HG03469 (cell line): Measurements from ENCODE around the gene FRRS1L.

Experiments
- ATAC-seq: cut with Tn5 transposase; IDR thresholded peaks from one replicate; pipeline ENCODE4 v1.9.1; 2021; ENCODE audit warnings: mild to moderate bottlenecking, moderate library complexity, moderate number of reproducible peaks; ENCODE audit not compliant: unreplicated experiment

FRRS1L gene, protein sequence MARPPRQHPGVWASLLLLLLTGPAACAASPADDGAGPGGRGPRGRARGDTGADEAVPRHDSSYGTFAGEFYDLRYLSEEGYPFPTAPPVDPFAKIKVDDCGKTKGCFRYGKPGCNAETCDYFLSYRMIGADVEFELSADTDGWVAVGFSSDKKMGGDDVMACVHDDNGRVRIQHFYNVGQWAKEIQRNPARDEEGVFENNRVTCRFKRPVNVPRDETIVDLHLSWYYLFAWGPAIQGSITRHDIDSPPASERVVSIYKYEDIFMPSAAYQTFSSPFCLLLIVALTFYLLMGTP

DNA sequence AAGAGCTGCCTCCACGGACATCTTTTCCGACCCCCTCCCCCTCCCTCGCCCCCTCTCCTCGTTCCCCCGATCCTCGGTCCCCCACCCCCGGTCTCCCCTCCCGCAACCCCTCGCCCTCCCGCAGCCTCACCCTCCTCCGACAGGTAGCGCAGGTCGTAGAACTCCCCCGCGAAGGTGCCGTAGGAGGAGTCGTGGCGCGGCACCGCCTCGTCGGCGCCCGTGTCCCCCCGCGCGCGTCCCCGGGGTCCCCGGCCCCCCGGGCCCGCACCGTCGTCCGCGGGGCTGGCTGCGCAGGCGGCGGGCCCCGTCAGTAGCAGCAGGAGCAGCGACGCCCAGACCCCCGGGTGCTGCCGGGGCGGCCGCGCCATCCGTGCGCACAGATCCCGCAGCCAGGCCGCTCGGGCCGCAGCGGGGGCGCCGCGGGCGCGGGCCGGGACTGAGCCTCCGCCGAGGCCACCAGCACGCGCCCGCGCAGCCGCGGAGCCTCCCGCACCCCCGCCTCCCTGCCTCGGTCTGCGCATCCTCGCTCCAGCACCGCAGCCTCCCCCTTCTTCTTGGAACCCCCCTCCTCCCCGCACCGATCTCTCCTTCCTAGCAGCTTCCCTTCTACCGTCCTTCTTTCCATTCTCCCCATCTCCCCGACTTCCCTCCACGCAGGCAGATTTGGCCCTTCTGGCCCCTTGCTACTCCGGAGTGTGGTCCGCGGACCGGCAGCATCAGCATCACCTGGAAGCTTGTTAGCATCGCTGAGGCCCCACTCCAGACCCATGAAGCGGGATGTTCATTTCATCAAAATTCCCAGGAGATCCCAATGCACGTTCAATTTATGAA is at the start of gene FRRS1L:
Gene FRRS1L, minus strand, starts transcription at position 479 of the 831 bp plus-strand sequence. Its CDS starts 111 bp downstream, at position 368.
- ATAC-seq, result no peak

- no peak for ATAC-seq
Observed at GRCh38 chr9:109214414-109214813, 47.4 kb upstream of the FRRS1L start.

GRCh38 chr9:109213285-109214121 is 46.5 kb upstream of the FRRS1L start:
- ATAC-seq, result no peak

DNA sequence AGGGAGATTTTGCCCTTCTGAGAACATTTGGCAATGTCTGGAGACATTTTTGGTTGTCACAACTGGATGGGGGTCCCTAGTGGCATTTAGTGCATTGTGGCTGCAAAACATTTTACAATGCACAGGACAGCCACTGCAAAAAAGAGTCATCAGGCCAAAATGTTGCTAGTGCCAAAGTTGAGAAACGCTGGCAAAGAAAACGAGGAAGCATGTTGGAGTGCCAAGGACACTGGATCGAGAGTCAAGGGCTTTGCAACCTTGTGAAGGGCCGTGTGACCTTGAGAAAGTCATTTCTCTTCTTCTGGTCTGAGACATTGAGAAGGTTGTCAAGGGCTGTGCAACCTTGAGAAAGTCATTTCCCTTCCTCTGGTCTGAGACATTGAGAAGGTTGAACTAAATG is 45.7 kb upstream of the FRRS1L start:
- ATAC-seq, result no peak

DNA sequence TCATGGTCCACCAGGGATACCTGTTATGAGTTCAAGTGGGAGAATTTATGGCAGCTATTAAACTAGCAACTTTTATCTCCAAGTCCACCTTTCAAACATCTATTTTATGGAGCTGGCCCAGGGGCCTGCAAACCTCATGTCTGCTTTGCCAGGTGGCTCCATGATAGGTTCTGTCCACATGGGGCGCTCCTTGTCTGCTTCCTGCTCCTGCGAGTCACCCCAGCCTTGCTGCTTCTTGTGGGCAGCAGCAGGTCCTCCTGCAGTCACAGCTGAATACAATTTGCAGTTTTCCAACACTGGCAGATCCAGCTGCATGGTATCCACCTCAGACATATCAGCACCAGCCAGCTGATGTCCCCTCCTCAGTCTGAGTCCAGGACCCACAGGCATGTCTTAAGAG is 39.6 kb upstream of the FRRS1L start:
- no peak for ATAC-seq

DNA sequence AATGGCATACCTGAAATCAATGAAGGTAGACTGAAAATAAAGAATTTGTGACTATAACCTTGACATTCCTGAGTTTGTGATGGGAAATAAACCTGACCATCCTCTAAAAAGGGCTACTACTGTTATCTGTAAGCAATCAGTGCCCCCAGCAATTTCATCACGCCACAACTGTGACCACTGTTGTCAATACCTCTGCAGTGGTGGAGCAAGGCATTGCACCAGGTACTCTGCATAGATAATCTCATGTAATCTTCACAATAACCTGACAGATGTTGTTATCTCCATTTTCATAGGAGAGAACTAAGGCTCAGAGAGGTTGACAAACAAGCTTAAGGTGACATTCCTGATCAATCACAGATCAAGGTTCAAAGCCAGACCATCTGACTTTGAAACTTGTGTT is 38.5 kb upstream of the FRRS1L start:
- no peak for ATAC-seq

DNA sequence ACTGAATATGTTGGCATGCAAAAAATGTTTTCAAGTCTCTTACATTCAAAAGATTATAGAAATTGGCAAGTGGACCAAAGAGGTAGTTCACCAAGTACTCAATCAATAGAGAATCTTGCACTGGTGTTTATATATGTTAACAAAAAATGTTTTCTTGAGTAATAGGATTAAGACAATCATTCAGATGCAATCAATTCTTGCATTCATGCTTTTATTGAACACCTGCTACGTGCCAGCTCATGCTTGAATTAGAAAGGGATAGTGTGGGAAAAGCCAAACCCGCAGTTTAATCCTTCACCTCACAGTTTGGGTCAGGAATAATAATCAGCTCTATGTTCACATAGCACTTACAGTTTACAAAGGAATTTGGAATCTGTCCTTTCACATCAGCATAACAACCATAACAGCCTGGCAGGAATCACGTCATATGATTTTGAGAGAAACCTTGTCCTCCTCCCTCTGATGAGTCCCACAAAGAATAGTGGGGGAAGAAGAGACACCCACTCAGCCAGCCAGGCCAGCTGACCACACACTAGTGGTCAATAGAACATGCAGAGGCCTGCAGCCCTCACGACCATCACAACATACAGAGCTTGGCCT is 36.8 kb upstream of the FRRS1L start:
- ATAC-seq, result no peak

GRCh38 chr9:109199676-109200075 is 32.6 kb upstream of the FRRS1L start:
- no peak for ATAC-seq

DNA sequence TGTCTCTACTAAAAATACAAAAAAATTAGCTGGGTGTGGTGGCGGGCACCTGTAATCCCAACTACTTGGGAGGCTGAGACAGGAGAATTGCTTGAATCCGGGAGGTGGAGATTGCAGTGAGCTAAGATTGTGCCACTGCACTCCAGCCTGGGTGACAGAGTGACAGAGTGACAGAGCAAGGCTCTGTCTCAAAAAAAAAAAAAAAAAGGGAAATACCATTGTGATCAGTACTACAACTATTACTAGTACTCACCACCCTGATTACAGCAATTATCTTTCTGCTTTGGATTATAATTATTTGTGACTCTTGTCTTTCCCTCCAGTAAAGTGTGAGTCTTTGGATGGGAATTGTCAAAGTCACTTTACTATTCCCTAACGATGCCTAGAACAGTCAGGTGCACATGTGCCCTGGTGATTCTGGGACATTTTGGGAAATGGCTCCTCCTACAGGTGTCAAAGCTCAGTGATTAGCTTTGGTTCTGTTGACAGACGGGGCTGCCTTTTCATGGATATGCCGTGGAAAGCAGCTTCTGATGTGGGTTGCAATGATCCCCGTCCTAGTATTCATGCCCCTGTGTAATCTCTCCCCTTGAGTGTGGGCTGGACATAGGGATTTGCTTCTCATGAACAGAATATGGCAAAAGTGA is 31.8 kb upstream of the FRRS1L start:
- ATAC-seq, result no peak

DNA sequence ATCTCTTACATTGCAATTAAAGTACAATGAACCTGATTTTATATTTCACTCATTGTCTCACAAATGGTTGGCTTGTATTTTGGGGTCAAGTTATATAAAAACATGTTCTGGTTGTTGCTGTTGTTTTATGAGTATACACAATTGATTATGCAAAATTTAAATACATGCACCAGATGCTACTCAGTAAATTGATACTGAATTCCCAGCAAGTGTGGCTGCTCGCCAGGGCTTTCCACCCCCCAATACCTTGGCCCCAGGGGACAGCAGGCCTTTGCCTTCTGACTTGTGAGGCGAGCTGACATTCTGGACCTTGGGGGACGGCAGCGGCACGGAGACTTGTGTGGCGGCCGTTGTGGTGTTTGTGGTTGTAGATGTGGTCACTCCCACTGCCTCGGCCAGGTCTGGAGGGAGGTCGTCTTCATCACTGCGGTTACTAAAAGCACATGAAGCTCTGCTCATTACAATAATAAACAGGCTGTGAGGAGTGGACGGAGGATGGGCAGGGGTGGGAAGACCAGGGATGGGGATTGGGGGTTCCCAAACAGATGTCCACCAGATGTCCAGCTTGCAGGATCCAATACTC is 27.0 kb upstream of the FRRS1L start:
- no peak for ATAC-seq

DNA sequence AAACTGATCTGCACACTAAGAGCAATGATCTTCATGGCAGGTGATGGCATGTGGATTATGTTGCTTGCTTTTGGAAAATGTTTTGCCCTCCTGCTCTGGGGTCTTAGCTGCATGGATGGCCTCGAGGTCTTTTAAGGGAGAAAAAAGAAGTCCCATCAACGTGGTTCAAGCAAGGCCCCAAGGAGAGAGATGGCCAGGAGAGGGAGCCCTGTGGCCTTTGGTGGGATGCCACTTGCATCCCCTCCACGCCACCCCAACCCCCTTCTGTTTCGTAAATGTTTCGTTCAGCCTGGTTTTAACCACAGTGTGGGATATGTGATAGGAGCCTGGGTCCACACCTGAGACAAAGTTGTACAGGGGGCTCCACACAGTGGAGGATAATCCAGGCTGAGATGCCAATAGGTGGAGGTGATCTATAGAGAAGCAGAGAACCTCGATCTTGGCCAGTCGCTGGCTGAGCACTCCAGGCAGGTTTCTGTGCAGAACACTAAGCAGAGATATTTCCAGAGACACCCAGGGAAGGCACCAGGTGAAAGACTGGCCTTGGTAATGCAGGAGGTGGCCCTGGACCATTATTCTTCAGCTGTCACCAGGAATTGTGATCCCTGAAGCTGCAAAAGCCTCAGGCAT is 25.8 kb upstream of the FRRS1L start:
- ATAC-seq, result no peak

DNA sequence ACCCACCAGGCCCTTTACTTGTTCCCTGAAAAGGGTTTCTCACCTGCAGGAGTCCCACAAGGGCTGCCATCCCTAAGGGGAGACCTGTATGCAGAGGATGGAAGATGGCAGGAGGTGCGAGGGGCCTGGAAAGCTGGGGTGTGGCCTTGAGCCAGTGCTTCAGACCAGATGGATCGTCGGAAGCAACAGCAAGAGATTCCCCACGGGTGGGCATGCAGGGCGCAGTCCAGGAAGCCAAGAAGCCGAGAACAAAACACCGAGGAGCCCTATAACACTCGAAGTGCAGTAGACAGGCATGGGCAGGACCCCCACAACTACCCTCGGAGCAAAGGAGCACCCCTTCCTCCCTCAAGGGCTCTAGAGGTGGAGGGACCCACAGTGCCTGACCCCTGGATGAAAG is 24.7 kb upstream of the FRRS1L start:
- no peak for ATAC-seq

DNA sequence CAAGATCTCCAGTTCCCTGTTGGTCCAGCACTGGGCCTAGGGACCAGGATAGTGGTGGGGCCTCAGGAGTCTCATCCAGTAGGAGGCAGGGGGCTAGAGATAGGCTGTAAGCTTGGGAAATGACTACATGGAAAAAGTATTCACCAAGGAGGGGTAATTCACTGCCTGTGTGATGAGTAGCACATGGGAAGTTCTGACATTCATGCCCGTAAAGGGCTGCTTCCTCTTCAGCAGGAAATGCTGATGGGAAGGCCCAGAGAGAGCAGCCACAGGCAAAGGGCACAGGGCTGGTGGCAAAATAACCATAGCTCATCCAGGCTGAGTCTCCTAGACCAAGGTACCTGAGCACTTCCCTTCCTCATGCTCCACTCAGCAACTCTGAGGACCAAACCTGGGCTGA is 23.1 kb upstream of the FRRS1L start:
- ATAC-seq, result no peak

GRCh38 chr9:109186857-109187520 is 19.9 kb upstream of the FRRS1L start:
- no peak for ATAC-seq

DNA sequence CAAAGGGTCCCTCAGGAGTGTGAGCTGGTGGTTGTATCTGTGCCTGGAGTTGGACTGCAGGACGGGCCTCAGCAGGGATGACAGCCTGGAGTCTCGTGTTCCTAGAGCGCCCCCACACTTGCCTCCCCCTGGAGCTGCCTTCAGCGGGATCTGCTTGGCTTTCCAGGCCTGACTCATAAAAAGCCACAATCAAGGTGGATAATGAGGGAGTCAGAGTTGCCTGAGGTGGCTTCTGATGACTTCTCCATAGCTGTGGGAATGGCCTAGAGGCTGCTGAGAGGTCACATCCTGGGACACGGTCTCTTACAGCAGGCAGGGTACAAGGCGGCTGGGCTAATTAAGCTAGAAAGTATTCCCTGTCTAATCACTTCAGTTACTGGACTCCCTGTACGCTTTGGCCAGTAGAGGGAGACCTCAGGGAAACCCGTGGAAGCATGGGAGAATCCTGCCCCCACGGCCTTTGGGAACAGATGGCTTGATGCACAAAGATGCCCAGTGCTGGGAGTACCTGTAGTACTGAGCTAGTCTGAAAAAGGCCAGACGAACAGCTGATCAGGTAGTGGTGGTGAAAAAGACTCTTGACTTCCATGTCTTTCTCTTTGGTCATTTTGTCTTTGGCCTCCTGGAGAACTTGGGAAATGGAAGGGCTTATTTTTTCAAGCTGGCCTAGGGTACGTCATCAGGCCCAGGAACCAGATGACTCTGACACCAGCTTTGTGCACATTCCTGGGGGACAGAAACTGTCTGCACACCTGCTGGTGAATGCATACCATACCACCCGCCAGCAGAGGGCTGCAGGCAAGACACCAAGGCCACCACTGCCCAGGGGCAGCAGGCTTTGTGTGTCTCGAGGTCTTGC is 16.1 kb upstream of the FRRS1L start:
- ATAC-seq, result peak; percentile 51

DNA sequence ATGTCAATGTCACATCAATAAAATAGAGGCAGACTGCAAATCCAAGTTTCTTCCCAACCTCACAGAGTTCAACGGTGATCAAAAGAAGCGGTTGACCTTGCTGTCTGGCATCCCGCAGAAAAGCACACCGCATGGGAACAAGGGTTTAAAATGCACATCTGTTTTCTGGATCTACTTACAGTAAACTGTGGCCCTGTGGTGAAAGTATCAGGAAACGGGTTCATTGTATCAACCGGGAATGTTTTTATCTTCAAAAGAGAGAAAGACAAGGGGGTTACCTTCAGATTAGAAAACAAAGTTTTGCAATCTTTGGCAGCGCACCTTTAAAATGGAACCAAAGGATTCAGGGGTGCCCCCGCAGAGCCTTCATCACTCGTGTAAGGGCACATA is 15.5 kb upstream of the FRRS1L start:
- ATAC-seq, result no peak

- ATAC-seq, result peak; percentile 64
Observed at GRCh38 chr9:109181284-109181683, 14.2 kb upstream of the FRRS1L start.

- no peak for ATAC-seq
Observed at GRCh38 chr9:109179801-109180523, 12.9 kb upstream of the FRRS1L start.
